ENCODE measurements around the gene DHX15. TPM values are rescaled to one million over a fixed set of nuclear protein-coding genes. Genes with fewer than 3 reads are reported as not detected.

The DHX15 gene
- total RNA-seq, 4 donors from 2014 or later = 86.8 to 113 (median 94.4) TPM

GRCh38 chr4:24570574-24571236 lies 13.6 kb downstream of the DHX15 start:
- WGBS = 78% methylated on average over 5 of the region's 5 CpGs
- peaks cover 28 to 86% (median 63%) of the 10 kb centered on the region in 4 donors for H3K4me1 ChIP-seq
- TF ChIP-seq EP300 (IDR thresholded peaks at IDR 0.05) = no peak
- no peak for TF ChIP-seq POLR2AphosphoS5 (IDR thresholded peaks at IDR 0.05)
- no peak for TF ChIP-seq CTCF (IDR thresholded peaks at IDR 0.05)
- no peak for TF ChIP-seq POLR2A (IDR thresholded peaks at IDR 0.05; ENCODE audit: low read depth)
- DNase-seq (ENCODE audit: extremely low spot score) = no peak
- no peak overlapping the region for H3K4me3 ChIP-seq
- intact Hi-C loops (cut with DNase I) = no loop called here
- H3K9me3 ChIP-seq = no peaks in the 10 kb centered on the region
- peaks cover 9 to 64% (median 37%) of the 10 kb centered on the region in 4 donors for H3K36me3 ChIP-seq
- no peak overlapping the region for H3K27ac ChIP-seq (replicated peaks in 1 of 4)
- H3K27me3 ChIP-seq = no peaks in the 10 kb centered on the region

DNA sequence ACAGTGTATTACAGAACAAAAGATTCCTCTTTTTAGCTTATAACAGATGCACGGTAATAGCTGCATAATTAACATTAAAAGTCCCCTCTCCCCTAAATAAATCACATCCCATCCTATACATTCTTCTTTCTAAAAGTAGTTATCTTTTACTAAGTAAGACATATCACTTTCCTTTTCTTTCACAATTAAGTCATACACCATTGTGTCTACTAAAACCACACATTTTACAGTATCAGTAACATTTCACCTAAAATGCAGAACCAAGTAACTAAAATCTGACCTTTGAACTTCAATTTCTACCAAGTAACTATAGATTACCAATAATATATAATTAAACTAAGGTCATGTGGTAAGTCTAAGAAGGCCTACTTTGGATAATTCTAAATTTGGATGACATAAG lies 14.2 kb downstream of the DHX15 start:
- intact Hi-C loops (cut with DNase I) = no loop called here
- Histone ChIP-seq H3K9me3 (no peaks in the 10 kb centered on the region), H3K4me3 (no peak overlapping the region), H3K36me3 (peaks cover 8 to 61% (median 34%) of the 10 kb centered on the region in 4 donors), H3K4me1 (peaks cover 34 to 86% (median 68%) of the 10 kb centered on the region in 4 donors), H3K27ac (replicated peaks in 1 of 4) (no peak overlapping the region), H3K27me3 (no peaks in the 10 kb centered on the region)
- WGBS = 58% methylated on average over 1 of the region's 1 CpG
- no peak for DNase-seq (ENCODE audit: extremely low spot score)
- no peak for TF ChIP-seq POLR2AphosphoS5 (IDR thresholded peaks at IDR 0.05)
- TF ChIP-seq CTCF (IDR thresholded peaks at IDR 0.05) = no peak
- TF ChIP-seq EP300 (IDR thresholded peaks at IDR 0.05) = no peak
- TF ChIP-seq POLR2A (IDR thresholded peaks at IDR 0.05; ENCODE audit: low read depth) = no peak

- H3K9me3 ChIP-seq = no peaks in the 10 kb centered on the region
- H3K4me3 ChIP-seq = no peak overlapping the region
- WGBS = 77% methylated on average over 2 of the region's 2 CpGs
- H3K4me1 ChIP-seq = peaks cover 38 to 86% (median 73%) of the 10 kb centered on the region in 4 donors
- no peak overlapping the region for H3K27ac ChIP-seq (replicated peaks in 1 of 4)
- no peak for DNase-seq (ENCODE audit: extremely low spot score)
- TF ChIP-seq POLR2A (IDR thresholded peaks at IDR 0.05; ENCODE audit: low read depth) (no peak), POLR2AphosphoS5 (IDR thresholded peaks at IDR 0.05) (no peak), CTCF (IDR thresholded peaks at IDR 0.05) (no peak), EP300 (IDR thresholded peaks at IDR 0.05) (no peak)
- H3K36me3 ChIP-seq = peaks cover 4 to 56% (median 29%) of the 10 kb centered on the region in 4 donors
- intact Hi-C loops (cut with DNase I) = no loop called here
- H3K27me3 ChIP-seq = no peaks in the 10 kb centered on the region
These were observed 14.7 kb downstream of the DHX15 start for GRCh38 chr4:24569662-24570061.

- TF ChIP-seq POLR2A (IDR thresholded peaks at IDR 0.05; ENCODE audit: low read depth) (no peak), EP300 (IDR thresholded peaks at IDR 0.05) (no peak), CTCF (IDR thresholded peaks at IDR 0.05) (no peak), POLR2AphosphoS5 (IDR thresholded peaks at IDR 0.05) (no peak)
- intact Hi-C loops (cut with DNase I) = no loop called here
- Histone ChIP-seq H3K4me3 (no peak overlapping the region), H3K27me3 (no peaks in the 10 kb centered on the region), H3K36me3 (peaks cover 0 to 47% (median 25%) of the 10 kb centered on the region in 4 donors), H3K27ac (replicated peaks in 1 of 4) (no peak overlapping the region), H3K4me1 (peaks cover 41 to 82% (median 75%) of the 10 kb centered on the region in 4 donors), H3K9me3 (no peaks in the 10 kb centered on the region)
- no peak for DNase-seq (ENCODE audit: extremely low spot score)
These were observed 15.9 kb downstream of the DHX15 start for GRCh38 chr4:24568425-24568824.

DNA sequence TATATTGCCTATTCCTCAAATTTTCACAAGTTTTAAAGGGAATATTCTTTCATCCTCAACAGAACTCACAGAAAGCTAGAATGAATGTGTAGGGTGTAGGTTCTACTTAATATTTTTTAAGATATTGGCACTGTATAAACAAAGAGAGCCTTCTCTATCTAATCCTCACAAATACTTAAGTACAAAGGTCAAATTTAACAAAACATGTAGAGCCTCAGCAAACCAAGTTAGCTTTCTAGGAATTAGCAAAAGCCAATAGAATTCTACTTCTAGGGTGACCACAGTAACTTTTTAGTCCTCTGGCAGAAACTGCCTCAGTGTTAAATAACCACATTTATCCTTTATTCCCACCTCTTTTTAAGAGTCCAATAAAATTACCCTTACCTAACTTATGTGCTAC lies 19.3 kb downstream of the DHX15 start:
- Histone ChIP-seq H3K27me3 (no peaks in the 10 kb centered on the region), H3K4me3 (no peak overlapping the region), H3K4me1 (peaks cover 25 to 70% (median 69%) of the 10 kb centered on the region in 4 donors), H3K27ac (replicated peaks in 1 of 4) (no peak overlapping the region), H3K36me3 (peaks cover 0 to 29% (median 12%) of the 10 kb centered on the region in 4 donors), H3K9me3 (no peaks in the 10 kb centered on the region)
- TF ChIP-seq POLR2A (IDR thresholded peaks at IDR 0.05; ENCODE audit: low read depth) (no peak), POLR2AphosphoS5 (IDR thresholded peaks at IDR 0.05) (no peak), CTCF (IDR thresholded peaks at IDR 0.05) (no peak), EP300 (IDR thresholded peaks at IDR 0.05) (no peak)
- intact Hi-C loops (cut with DNase I) = no loop called here
- DNase-seq (ENCODE audit: extremely low spot score) = no peak
